Stomach (tissue), 9 donors: ENCODE measurements around the gene CNOT2. TPM values are rescaled to one million over a fixed set of nuclear protein-coding genes. Genes with fewer than 3 reads are reported as not detected.

ENCODE experiments used
- DNase-seq, 2 donors: peaks; one replicate each; pipeline versions ENCODE4 v3.0.0 to v3.0.0-alpha.2; 2013 to 2019
- H3K27ac ChIP-seq, 5 donors: fragments of 200-600 bp in 4 of 5; sonication (generic) in 4 of 5; one replicate each; pipeline ENCODE4 v1.5.1; 2013 to 2019; ENCODE audit warnings: mild to moderate bottlenecking in 1 of 5, moderate library complexity in 1 of 5
- H3K27me3 ChIP-seq, 3 donors: fragments of 200-600 bp; sonication (generic); one replicate each; pipeline ENCODE4 v1.5.1; 2017 to 2019; ENCODE audit warnings: mixed run types in 1 of 3
- H3K36me3 ChIP-seq, 4 donors: fragments of 200-600 bp; sonication (generic); 1 replicate in 3 of 4; 2 replicates in 1 of 4; pipeline ENCODE4 v1.5.1; 2016 to 2019
- H3K4me1 ChIP-seq, 4 donors: fragments of 200-600 bp; sonication (generic); one replicate each; pipeline ENCODE4 v1.5.1; 2016 to 2019
- H3K4me3 ChIP-seq, 4 donors: fragments of 200-600 bp; sonication (generic) in 3 of 4; one replicate each; pipeline ENCODE4 v1.5.1; 2016 to 2019; ENCODE audit warnings: mild to moderate bottlenecking in 1 of 4
- H3K9me3 ChIP-seq, 4 donors: fragments of 200-600 bp; sonication (generic); one replicate each; pipeline ENCODE4 v1.5.1; 2016 to 2019
- CTCF ChIP-seq, 7 experiments: fragments of 450-650 bp in 4 of 7; fragments of 200-600 bp in 3 of 7; sonication (generic) in 3 of 7; IDR thresholded peaks; one replicate each; pipeline ENCODE4 v1.5.1; 2016 to 2019; ENCODE audit warnings: antibody characterized with exemption in 7 of 7, control low read depth in 2 of 7, mild to moderate bottlenecking in 1 of 7
- EP300 ChIP-seq: sonication (generic); formaldehyde crosslinking; IDR thresholded peaks from one replicate; pipeline ENCODE4 v1.6.1; 2017; ENCODE audit warnings: antibody characterized with exemption
- POLR2A ChIP-seq, 4 donors: fragments of 450-650 bp; IDR thresholded peaks; one replicate each; pipeline ENCODE4 v1.6.1; 2016; ENCODE audit warnings: antibody characterized with exemption in 4 of 4, control low read depth in 2 of 4, mild to moderate bottlenecking in 1 of 4, moderate library complexity in 1 of 4
- POLR2AphosphoS5 ChIP-seq, 3 donors: sonication (generic); formaldehyde crosslinking; IDR thresholded peaks; one replicate each; pipeline ENCODE4 v1.6.1; 2016; ENCODE audit warnings: antibody characterized with exemption in 3 of 3
- WGBS, 5 donors: extraction: QIAGEN DNeasy Blood & Tissue Kit in 3 of 5; methylation state at CpG; one replicate each; pipeline versions ENCODE4 v1.1.5 to v1.1.7; 2013 to 2018; 5-methylcytosine and 5-hydroxymethylcytosine counted together
- intact Hi-C: fragments of 100-400 bp; cut with DNase I; formaldehyde crosslinking; loops from one replicate; pipeline ENCODE4 v1.15.1; 2023; ENCODE audit warnings: low total_unique reads
- polyA plus RNA-seq, 3 donors: library from polyadenylated mRNA; stranded (reverse); fragments of 200-250 nt; gene quantifications; one replicate each; pipeline ENCODE4 v1.2.3, GENCODE V29; 2013
- total RNA-seq, 5 donors: library from RNA; depleted of rRNA; stranded (reverse); fragments of >200 nt; gene quantifications; one replicate each; pipeline versions ENCODE4 v1.1.0 to v1.2.3, GENCODE V29; 2014 to 2016
- donor health status: healthy with polysubstance abuse.
- donor health status: Bipolar disorder and iron deficiency.
- donor health status: healthy.

The CNOT2 gene
- total and polyA plus RNA-seq, 8 donors = 18.0 to 237 (median 60.0) TPM

GRCh38 chr12:70367258-70368141 lies 124.3 kb downstream of the CNOT2 start:
- Histone ChIP-seq H3K4me1 (peaks cover 14 to 27% (median 25%) of the 10 kb centered on the region in 4 donors), H3K36me3 (no peaks in the 10 kb centered on the region), H3K9me3 (no peaks in the 10 kb centered on the region), H3K27ac (peak overlapping the region in 2 of 5 donors; percentile 62 to 67), H3K27me3 (peaks cover 0 to 35% (median 21%) of the 10 kb centered on the region in 3 donors), H3K4me3 (peak overlapping the region; percentile 66 to 91 (median 78))
- intact Hi-C loops = no loop called here
- WGBS, 5 donors = 9 to 12% (median 11%) methylated on average over 17 to 21 of the region's 21 CpGs
- no peak for DNase-seq
- no peak for TF ChIP-seq EP300

- TF ChIP-seq POLR2AphosphoS5 (IDR thresholded peaks at IDR 0.05) = no peak
- no peak for TF ChIP-seq EP300
- no peak for TF ChIP-seq CTCF (IDR thresholded peaks at IDR 0.05)
- TF ChIP-seq POLR2A (IDR thresholded peaks at IDR 0.05) = no peak
- Histone ChIP-seq H3K9me3 (no peaks in the 10 kb centered on the region), H3K36me3 (no peaks in the 10 kb centered on the region), H3K4me3 (no peak overlapping the region), H3K4me1 (peaks cover 0 to under 1% (median 0%) of the 10 kb centered on the region in 4 donors), H3K27me3 (peaks cover 0 to 1% (median 0%) of the 10 kb centered on the region in 3 donors), H3K27ac (no peak overlapping the region)
- DNase-seq = no peak
- intact Hi-C loops = no loop called here
- WGBS, 5 donors = 88 to 98% (median 93%) methylated on average over 3 of the region's 3 CpGs
These were observed 129.6 kb downstream of the CNOT2 start for GRCh38 chr12:70372881-70373280.

GRCh38 chr12:70379846-70380245 lies 136.6 kb downstream of the CNOT2 start:
- H3K27ac ChIP-seq = no peak overlapping the region
- no peaks in the 10 kb centered on the region for H3K4me1 ChIP-seq
- no peak for DNase-seq
- WGBS, 5 donors = 26 to 62% (median 50%) methylated on average over 1 of the region's 1 CpG
- peaks cover 0 to 10% (median 4%) of the 10 kb centered on the region in 4 donors for H3K9me3 ChIP-seq
- H3K27me3 ChIP-seq = no peaks in the 10 kb centered on the region
- H3K4me3 ChIP-seq = no peak overlapping the region
- no peaks in the 10 kb centered on the region for H3K36me3 ChIP-seq
- intact Hi-C loops = no loop called here
- TF ChIP-seq EP300 (no peak), CTCF (IDR thresholded peaks at IDR 0.05) (no peak), POLR2A (IDR thresholded peaks at IDR 0.05) (no peak), POLR2AphosphoS5 (IDR thresholded peaks at IDR 0.05) (no peak)

DNA sequence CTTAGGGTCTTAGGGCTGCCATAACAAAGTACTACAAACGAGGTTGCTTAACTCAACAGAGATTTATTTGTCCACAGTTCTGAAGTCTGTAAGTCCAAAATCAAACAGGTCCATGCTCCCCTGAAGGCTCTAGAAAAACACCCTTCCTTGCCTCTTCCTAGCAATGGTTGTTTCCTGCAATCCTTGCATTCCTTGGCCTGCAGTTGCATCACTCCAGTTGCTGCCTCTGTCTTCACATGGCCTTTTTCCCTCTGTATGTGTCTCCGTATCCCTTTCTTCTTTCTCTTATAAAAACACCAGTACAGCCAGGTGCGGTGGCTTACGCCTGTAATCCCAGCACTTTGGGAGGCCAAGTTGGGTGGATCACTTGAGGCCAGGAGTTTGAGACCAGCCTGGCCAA lies 140.3 kb downstream of the CNOT2 start:
- H3K4me3 ChIP-seq = no peak overlapping the region
- no peak overlapping the region for H3K27ac ChIP-seq
- TF ChIP-seq CTCF (IDR thresholded peaks at IDR 0.05) = no peak
- no peak for TF ChIP-seq EP300
- TF ChIP-seq POLR2AphosphoS5 (IDR thresholded peaks at IDR 0.05) = no peak
- no peak for TF ChIP-seq POLR2A (IDR thresholded peaks at IDR 0.05)
- no peak for DNase-seq
- intact Hi-C loops = no loop called here
- H3K4me1 ChIP-seq = no peaks in the 10 kb centered on the region
- H3K27me3 ChIP-seq = no peaks in the 10 kb centered on the region
- H3K9me3 ChIP-seq = peaks cover 0 to 8% (median 3%) of the 10 kb centered on the region in 4 donors
- WGBS, 5 donors = 86 to 94% (median 91%) methylated on average over 4 of the region's 4 CpGs
- no peaks in the 10 kb centered on the region for H3K36me3 ChIP-seq

DNA sequence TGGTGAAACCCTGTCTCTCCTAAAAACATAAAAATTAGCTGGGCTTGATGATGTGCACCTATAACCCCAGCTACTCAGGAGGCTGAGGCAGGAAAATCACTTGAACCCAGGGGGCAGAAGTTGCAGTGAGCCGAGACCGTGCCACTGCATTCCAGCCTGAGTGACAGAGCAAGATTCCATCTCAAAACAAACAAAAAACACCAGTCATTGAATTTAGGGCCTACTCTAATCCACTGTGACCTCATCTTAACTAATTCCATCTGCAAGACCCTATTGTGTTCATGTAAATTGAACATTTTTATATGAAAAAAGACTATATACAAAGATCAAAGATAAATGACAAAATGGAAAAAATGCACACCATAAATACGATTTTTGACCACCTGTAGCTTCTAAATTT lies 140.7 kb downstream of the CNOT2 start:
- no peak overlapping the region for H3K27ac ChIP-seq
- TF ChIP-seq EP300 = no peak
- TF ChIP-seq POLR2A (IDR thresholded peaks at IDR 0.05) = no peak
- TF ChIP-seq POLR2AphosphoS5 (IDR thresholded peaks at IDR 0.05) = no peak
- no peak for TF ChIP-seq CTCF (IDR thresholded peaks at IDR 0.05)
- H3K4me1 ChIP-seq = no peaks in the 10 kb centered on the region
- WGBS, 5 donors = 69 to 83% (median 78%) methylated on average over 3 of the region's 3 CpGs
- DNase-seq = no peak
- intact Hi-C loops = no loop called here
- no peaks in the 10 kb centered on the region for H3K36me3 ChIP-seq
- no peaks in the 10 kb centered on the region for H3K27me3 ChIP-seq
- H3K9me3 ChIP-seq = peaks cover 0 to 4% (median 1%) of the 10 kb centered on the region in 4 donors
- H3K4me3 ChIP-seq = no peak overlapping the region
